ENCODE data around the gene CDH15. TPM values are rescaled to one million over a fixed set of nuclear protein-coding genes. Genes with fewer than 3 reads are reported as not detected.

CDH15 gene
- total and polyA plus RNA-seq, 2 of the 13 experiments (the other 11 are each of a cell fraction or from before 2014, with no cell fraction given) = 0.74 to 2.2 TPM

DNA sequence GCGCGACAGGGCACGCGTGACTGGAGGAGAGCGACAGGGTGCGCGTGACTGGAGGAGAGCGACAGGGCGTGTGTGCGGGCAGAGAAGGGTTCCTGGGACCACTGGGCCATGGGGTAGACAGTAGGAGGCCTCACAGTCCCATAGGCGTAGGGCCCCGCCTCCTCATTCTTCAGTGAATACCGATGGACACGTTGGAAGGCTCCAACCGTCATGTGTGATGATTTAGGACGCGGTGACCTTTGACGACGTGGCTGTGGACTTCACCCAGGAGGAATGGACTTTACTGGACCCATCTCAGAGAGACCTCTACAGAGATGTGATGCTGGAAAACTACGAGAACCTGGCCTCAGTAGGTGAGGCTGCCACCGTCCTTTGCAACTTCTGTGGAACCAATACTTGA lies 51.4 kb downstream of the CDH15 start:
- Histone ChIP-seq H3K27me3 (ENCODE audit: control insufficient read depth in 1 of 2, insufficient read depth in 2 of 2, low read length in 2 of 2) (no peaks in the 10 kb centered on the region), H4K20me1 (ENCODE audit: insufficient read depth, low read length) (no peaks in the 10 kb centered on the region), H3K9ac (ENCODE audit: insufficient read depth, low read depth, low read length) (no peak overlapping the region), H3K36me3 (replicated peaks in 1 of 2; ENCODE audit: control insufficient read depth in 1 of 2, insufficient read depth in 2 of 2, low read length in 2 of 2) (peaks cover 32 to 51% of the 10 kb centered on the region in 2 experiments), H3K9me3 (ENCODE audit: low read length) (no peaks in the 10 kb centered on the region), H3K4me1 (ENCODE audit: insufficient read depth, low read length) (no peaks in the 10 kb centered on the region), H3K4me3 (replicated peaks in 1 of 3; ENCODE audit: insufficient read depth in 1 of 3, low read depth in 2 of 3, low read length in 3 of 3) (no peak overlapping the region), H3K27ac (ENCODE audit: extremely low read length, insufficient read depth, low read length) (no peak overlapping the region), H3K4me2 (ENCODE audit: low read depth, low read length) (no peak overlapping the region), H2AFZ (ENCODE audit: low read length) (no peak overlapping the region), H3K79me2 (ENCODE audit: insufficient read depth, low read length) (peaks cover 8% of the 10 kb centered on the region)
- no TSS peak for BruUV-seq (replicated peaks)
- intact Hi-C loops (cut with micrococcal nuclease; ENCODE audit: unreplicated experiment) (no loop called here), in situ Hi-C loops (cut with HindIII; ENCODE audit: extremely low pct_ligation_motif_present, low pct_unique_long_range_greater_than_20kb) (no loop called here)
- no peak for FAIRE-seq
- WGBS (ENCODE audit: low lambda C conversion rate) = 96% methylated on average over 21 of the region's 21 CpGs
- ATAC-seq = no peak
- no peak for DNase-seq (ENCODE audit: low spot score)
- CTCF ChIA-PET (ENCODE audit: low intra/inter-chr PET ratio, low total read pairs) = no interaction called here
- TF ChIP-seq SRY (CRISPR knock-in tag; IDR thresholded peaks at IDR 0.05) (no peak), MTA3 (CRISPR knock-in tag; IDR thresholded peaks at IDR 0.05) (no peak), SMC3 (IDR thresholded peaks at IDR 0.05; ENCODE audit: low read length) (no peak)
- TF ChIP-seq, protein P1, sequence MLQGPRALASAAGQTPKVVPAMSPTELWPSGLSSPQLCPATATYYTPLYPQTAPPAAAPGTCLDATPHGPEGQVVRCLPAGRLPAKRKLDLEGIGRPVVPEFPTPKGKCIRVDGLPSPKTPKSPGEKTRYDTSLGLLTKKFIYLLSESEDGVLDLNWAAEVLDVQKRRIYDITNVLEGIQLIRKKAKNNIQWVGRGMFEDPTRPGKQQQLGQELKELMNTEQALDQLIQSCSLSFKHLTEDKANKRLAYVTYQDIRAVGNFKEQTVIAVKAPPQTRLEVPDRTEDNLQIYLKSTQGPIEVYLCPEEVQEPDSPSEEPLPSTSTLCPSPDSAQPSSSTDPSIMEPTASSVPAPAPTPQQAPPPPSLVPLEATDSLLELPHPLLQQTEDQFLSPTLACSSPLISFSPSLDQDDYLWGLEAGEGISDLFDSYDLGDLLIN (CRISPR knock-in tag; IDR thresholded peaks at IDR 0.05; ENCODE audit: borderline replicate concordance) = no peak
- TF ChIP-seq, protein P2, sequence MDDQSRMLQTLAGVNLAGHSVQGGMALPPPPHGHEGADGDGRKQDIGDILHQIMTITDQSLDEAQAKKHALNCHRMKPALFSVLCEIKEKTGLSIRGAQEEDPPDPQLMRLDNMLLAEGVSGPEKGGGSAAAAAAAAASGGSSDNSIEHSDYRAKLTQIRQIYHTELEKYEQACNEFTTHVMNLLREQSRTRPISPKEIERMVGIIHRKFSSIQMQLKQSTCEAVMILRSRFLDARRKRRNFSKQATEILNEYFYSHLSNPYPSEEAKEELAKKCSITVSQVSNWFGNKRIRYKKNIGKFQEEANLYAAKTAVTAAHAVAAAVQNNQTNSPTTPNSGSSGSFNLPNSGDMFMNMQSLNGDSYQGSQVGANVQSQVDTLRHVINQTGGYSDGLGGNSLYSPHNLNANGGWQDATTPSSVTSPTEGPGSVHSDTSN (CRISPR knock-in tag; IDR thresholded peaks at IDR 0.05; ENCODE audit: borderline replicate concordance) = no peak
- POLR2A ChIA-PET = no interaction called here

GRCh38 chr16:89224665-89225064 lies 53.1 kb downstream of the CDH15 start:
- Histone ChIP-seq H3K79me2 (ENCODE audit: insufficient read depth, low read length) (no peaks in the 10 kb centered on the region), H4K20me1 (ENCODE audit: insufficient read depth, low read length) (no peaks in the 10 kb centered on the region), H2AFZ (ENCODE audit: low read length) (no peak overlapping the region), H3K27ac (ENCODE audit: extremely low read length, insufficient read depth, low read length) (no peak overlapping the region), H3K4me2 (ENCODE audit: low read depth, low read length) (no peak overlapping the region), H3K27me3 (ENCODE audit: control insufficient read depth in 1 of 2, insufficient read depth in 2 of 2, low read length in 2 of 2) (no peaks in the 10 kb centered on the region), H3K4me1 (ENCODE audit: insufficient read depth, low read length) (no peaks in the 10 kb centered on the region), H3K36me3 (replicated peaks in 1 of 2; ENCODE audit: control insufficient read depth in 1 of 2, insufficient read depth in 2 of 2, low read length in 2 of 2) (peaks cover 39 to 62% of the 10 kb centered on the region in 2 experiments), H3K4me3 (replicated peaks in 1 of 3; ENCODE audit: insufficient read depth in 1 of 3, low read depth in 2 of 3, low read length in 3 of 3) (no peak overlapping the region), H3K9ac (ENCODE audit: insufficient read depth, low read depth, low read length) (no peak overlapping the region), H3K9me3 (ENCODE audit: low read length) (no peaks in the 10 kb centered on the region)
- intact Hi-C loops (cut with micrococcal nuclease; ENCODE audit: unreplicated experiment) = no loop called here
- no peak for ATAC-seq
- ChIA-PET POLR2A (no interaction called here), CTCF (ENCODE audit: low intra/inter-chr PET ratio, low total read pairs) (no interaction called here)
- no peak for DNase-seq (ENCODE audit: low spot score)
- no peak for FAIRE-seq
- 95% methylated on average over 10 of the region's 10 CpGs for WGBS (ENCODE audit: low lambda C conversion rate)
- in situ Hi-C loops (cut with HindIII; ENCODE audit: extremely low pct_ligation_motif_present, low pct_unique_long_range_greater_than_20kb) = no loop called here
- BruUV-seq (replicated peaks) = no TSS peak
- TF ChIP-seq, protein P3, sequence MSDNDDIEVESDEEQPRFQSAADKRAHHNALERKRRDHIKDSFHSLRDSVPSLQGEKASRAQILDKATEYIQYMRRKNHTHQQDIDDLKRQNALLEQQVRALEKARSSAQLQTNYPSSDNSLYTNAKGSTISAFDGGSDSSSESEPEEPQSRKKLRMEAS (IDR thresholded peaks at IDR 0.05) = no peak
- no peak for TF ChIP-seq MLXIP (CRISPR knock-in tag; IDR thresholded peaks at IDR 0.05; ENCODE audit: borderline replicate concordance)
- TF ChIP-seq, protein P4, sequence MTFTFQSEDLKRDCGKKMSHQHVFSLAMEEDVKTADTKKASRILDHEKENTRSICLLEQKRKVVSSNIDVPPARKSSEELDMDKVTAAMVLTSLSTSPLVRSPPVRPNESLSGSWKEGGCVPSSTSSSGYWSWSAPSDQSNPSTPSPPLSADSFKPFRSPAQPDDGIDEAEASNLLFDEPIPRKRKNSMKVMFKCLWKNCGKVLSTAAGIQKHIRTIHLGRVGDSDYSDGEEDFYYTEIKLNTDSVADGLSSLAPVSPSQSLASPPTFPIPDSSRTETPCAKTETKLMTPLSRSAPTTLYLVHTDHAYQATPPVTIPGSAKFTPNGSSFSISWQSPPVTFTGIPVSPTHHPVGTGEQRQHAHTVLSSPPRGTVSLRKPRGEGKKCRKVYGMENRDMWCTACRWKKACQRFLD (CRISPR knock-in tag; IDR thresholded peaks at IDR 0.05; ENCODE audit: borderline replicate concordance) = no peak
- no peak for TF ChIP-seq GATA4 (IDR thresholded peaks at IDR 0.05; ENCODE audit: borderline replicate concordance, low read depth)
- TF ChIP-seq ZKSCAN1 (IDR thresholded peaks at IDR 0.05; ENCODE audit: low read length) = no peak
